22Rv1 (cell line): ENCODE results near the gene SPOCK1.

ENCODE experiments used
- H3K27ac ChIP-seq: fragments of 450-650 bp; 2 replicates; pipeline ENCODE4 v1.5.1; 2017
- ZFX ChIP-seq: fragments of 450-650 bp; IDR thresholded peaks from 2 replicates; pipeline ENCODE4 v1.6.1; 2017; ENCODE audit warnings: antibody characterized with exemption, borderline replicate concordance
- TF ChIP-seq, protein P1 (sequence below): fragments of 450-650 bp; IDR thresholded peaks from 2 replicates; pipeline ENCODE4 v1.5.1; 2017; ENCODE audit warnings: mild to moderate bottlenecking

SPOCK1 gene

DNA sequence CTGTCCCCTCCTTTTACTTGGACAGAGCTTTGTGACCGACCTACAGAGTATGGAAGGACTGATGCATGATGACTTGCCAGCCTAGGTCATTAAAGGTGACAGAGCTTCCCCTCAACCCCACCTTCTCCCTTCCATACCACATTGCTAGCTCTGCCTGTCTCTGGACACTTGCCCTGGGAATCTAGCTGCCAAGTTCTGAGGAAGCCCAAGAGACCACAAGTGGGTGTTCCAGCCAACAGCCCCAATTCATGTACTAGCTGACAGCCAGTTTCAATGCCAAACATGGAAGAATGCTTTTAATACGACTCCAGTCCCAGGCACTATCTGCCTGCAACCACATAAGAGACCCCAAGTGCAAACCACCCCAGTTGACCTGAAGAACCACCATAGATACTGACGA lies 477.1 kb downstream of the SPOCK1 start:
- no peak for TF ChIP-seq ZFX
- TF ChIP-seq, protein P1, sequence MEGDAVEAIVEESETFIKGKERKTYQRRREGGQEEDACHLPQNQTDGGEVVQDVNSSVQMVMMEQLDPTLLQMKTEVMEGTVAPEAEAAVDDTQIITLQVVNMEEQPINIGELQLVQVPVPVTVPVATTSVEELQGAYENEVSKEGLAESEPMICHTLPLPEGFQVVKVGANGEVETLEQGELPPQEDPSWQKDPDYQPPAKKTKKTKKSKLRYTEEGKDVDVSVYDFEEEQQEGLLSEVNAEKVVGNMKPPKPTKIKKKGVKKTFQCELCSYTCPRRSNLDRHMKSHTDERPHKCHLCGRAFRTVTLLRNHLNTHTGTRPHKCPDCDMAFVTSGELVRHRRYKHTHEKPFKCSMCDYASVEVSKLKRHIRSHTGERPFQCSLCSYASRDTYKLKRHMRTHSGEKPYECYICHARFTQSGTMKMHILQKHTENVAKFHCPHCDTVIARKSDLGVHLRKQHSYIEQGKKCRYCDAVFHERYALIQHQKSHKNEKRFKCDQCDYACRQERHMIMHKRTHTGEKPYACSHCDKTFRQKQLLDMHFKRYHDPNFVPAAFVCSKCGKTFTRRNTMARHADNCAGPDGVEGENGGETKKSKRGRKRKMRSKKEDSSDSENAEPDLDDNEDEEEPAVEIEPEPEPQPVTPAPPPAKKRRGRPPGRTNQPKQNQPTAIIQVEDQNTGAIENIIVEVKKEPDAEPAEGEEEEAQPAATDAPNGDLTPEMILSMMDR, result no peak

DNA sequence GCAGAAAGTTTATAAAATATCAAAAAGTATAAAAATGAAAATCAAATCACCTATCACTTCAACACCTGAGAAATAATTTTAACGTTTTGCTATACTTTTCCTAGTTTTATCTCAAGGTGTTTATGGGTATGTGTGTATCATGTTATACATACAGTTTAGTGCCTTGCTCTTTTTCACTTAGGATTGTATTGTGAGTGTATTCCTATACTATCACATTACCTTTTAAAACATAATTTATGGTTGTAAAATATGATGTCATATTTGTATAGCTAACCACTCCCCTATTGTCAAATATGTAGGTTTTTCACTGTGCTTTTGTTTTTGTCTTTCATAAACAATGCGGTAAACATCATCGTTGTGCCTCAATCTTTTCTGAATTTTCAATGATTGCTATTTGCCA lies 479.9 kb downstream of the SPOCK1 start:
- TF ChIP-seq, protein P1, result no peak
- TF ChIP-seq ZFX, result no peak
- H3K27ac ChIP-seq, result no peak overlapping the region

More for the DNA sequence above, 477.1 kb downstream of the SPOCK1 start:
- no peak overlapping the region for H3K27ac ChIP-seq

DNA sequence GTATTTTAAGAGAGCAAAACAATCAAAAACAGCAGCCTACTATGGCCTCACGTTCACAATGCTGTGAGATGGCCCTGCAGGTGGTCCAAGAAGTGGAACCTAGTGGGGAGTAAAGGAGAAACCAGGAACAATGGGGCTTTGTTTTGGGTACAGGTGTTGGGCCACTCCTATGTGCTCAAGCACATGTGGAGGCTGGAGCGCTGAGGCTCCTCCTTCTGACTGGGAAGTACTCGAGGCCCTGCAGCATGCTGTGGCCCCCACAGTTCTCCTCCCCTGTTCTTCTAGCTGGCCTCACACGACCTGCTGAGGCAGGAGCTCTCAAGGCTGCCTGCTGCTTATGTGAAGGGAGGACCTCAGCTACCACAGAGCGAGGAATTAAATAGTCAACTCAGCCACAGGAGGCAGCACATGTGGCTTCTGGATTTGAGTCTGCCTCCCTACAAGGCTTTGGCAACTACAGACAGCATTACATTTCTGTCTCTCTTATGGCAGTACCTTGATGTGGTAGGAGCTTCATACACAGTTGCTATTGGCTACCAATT lies 482.3 kb downstream of the SPOCK1 start:
- TF ChIP-seq, protein P1, result peak; percentile 22; the same call in 1 of the 2 replicates
- TF ChIP-seq ZFX, result no peak
- H3K27ac ChIP-seq, result no peak overlapping the region

DNA sequence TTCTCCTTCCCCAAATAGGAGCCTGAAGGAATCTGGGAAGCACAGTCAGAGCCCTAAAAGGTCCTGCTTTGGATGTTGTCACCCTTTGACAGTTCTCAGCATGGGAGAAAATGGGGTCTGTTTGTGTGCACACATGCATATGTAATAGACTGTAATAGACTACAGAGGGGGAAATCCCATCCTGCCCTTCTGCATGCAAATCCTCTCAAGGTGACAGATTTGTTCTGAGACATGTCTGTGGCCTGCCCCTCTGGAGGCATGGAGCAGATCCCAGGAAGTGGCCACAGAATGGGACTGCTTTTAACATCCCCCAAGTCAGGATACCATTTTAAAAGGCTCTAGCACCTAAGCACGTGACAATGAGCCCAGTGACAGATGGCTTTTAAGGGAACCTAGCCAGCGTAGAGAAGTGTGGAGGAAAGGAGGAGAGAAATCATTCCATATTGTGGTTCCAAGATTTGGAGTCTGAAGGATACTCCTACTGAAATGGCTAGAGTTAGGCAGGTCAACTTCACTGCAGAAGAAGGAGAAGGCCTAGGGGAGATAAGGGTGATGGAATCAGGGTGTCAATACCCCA lies 483.5 kb downstream of the SPOCK1 start:
- no peak for TF ChIP-seq ZFX
- TF ChIP-seq, protein P1, result no peak

DNA sequence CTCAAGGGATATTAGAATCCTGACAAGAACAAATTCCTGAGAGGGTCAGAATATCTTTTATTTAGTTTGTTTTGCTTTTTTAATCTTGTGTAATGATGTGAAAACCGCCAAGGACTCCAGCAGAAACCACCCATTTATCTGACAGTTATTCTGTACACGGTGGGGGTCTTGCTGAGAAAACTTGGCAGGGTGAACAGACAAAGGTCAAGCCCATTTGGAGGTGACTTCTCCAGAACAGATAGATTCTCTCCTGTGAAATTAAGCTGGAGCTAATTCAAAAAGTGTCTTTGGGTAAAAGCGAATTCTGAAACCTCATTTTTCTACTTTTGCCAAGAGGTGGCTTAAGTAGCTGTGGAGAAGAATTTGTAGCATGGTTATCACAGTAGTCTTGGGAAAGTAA lies 484.4 kb downstream of the SPOCK1 start:
- no peak for TF ChIP-seq ZFX
- no peak overlapping the region for H3K27ac ChIP-seq

More for the DNA sequence above, 483.5 kb downstream of the SPOCK1 start:
- no peak overlapping the region for H3K27ac ChIP-seq

DNA sequence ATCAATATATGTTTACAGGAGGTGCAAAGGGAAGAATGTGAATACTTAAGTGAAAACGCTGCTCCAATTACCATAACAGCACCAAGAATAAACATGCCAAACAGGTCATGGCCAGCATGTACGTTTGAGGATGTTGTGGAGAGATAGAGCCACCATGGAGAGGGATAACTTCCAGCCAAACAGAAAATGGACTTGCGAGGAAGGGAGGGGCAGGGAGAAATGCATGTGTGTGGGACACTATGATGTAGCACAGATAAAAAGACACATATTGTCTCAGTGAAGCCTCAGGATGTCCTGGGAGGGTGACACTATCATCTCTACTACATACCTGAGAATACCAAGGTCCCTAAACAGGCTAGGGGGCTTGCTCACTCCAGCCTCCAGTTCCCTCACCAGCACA lies 488.9 kb downstream of the SPOCK1 start:
- H3K27ac ChIP-seq, result no peak overlapping the region
- TF ChIP-seq, protein P1, result no peak
- no peak for TF ChIP-seq ZFX

DNA sequence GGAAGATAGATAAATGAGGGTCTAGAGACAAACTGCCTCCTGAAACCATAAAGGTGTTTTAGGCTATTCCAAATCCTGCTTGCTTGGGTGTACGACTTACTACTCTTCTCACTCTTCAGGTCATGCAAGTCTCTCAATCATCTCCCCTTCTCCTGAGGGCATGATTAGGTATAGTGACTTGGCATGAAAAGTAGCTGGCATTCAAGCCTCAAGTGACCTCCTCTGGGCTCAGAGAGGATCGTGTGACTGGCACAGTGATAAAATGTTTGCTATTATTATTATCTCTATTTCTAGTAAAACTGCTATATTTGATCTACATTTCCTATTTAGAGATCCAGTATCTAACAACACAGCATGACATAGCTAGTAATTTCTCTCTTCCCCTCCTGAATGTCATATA lies 494.8 kb downstream of the SPOCK1 start:
- no peak for TF ChIP-seq ZFX
- TF ChIP-seq, protein P1, result no peak
- H3K27ac ChIP-seq, result no peak overlapping the region
